EL (cell line): Measurements from ENCODE around the gene HABP4.

ENCODE experiments used
- DNase-seq: peaks from one replicate; pipeline ENCODE4 v3.0.0-alpha.2; 2016

The HABP4 gene

GRCh38 chr9:96524045-96524444, 74.1 kb downstream of the HABP4 start:
- DNase-seq: no peak

GRCh38 chr9:96524764-96525163, 74.8 kb downstream of the HABP4 start:
- DNase-seq: no peak

- DNase-seq: no peak
Measured at GRCh38 chr9:96532173-96532572, 82.2 kb downstream of the HABP4 start.

DNA sequence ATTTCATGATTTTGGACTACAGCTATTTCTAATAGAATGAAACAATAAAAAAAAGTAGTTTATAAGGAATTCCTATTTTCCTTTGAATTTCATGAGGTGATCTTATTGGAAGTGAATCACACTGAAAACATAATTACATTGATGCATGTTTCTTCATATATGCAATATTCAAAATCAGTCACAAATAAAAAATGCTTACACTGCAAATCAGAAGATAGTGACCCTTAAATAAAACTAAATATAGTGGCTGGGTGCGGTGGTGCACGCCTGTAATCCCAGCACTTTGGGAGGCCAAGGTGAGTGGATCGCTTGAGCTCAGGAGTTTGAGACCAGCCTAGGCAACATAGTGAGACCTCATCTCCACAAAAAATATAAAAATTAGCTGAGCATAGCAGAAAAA, 90.1 kb downstream of the HABP4 start:
- DNase-seq: no peak
